Measurements from ENCODE around the gene CTTNBP2. TPM values are rescaled to one million over a fixed set of nuclear protein-coding genes. Genes with fewer than 3 reads are reported as not detected.

The CTTNBP2 gene
- polyA plus RNA-seq, 1 donor from 2014 or later, result 53.5 TPM

DNA sequence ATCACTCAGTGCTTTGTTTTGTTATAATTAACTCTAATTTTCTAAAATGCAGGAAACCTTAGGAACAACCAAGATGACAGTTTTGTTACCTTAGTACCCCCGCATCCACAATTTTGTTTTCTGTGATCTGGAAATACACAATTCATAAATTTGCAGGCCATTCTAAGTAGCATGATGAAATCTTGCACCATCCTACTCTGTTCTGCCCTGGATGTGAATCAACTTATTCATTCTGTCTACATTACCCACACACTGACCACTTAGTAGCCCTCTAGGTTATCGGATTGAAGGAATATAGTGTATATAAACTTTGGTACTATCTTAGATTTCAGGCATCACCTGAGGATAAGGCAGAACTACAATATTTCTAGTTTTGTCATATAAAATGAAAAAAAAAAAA lies 155.9 kb downstream of the CTTNBP2 start:
- no peaks in the 10 kb centered on the region for H3K79me2 ChIP-seq (replicated peaks; ENCODE audit: insufficient read depth, low read length)
- H3K4me2 ChIP-seq (ENCODE audit: low read length), result no peak overlapping the region
- no peak overlapping the region for H3K4me3 ChIP-seq (ENCODE audit: low read length)
- peak overlapping the region; percentile 66 for H3K27ac ChIP-seq (ENCODE audit: low read length)
- no peak overlapping the region for H2AFZ ChIP-seq (ENCODE audit: low read depth, low read length)
- no peaks in the 10 kb centered on the region for H3K9me3 ChIP-seq (ENCODE audit: low read length)
- H3K36me3 ChIP-seq (ENCODE audit: insufficient read depth, low read length), result peaks cover 16% of the 10 kb centered on the region
- H3K27me3 ChIP-seq (ENCODE audit: insufficient read depth, low read depth, low read length), result no peaks in the 10 kb centered on the region
- TF ChIP-seq MXI1 (conservative IDR thresholded peaks at IDR 0.05; ENCODE audit: poor library complexity, severe bottlenecking) (no peak), SMC3 (conservative IDR thresholded peaks at IDR 0.05; ENCODE audit: poor library complexity) (no peak), EP300 (conservative IDR thresholded peaks at IDR 0.05; ENCODE audit: poor library complexity, severe bottlenecking) (no peak), EZH2 (IDR thresholded peaks at IDR 0.05; ENCODE audit: borderline replicate concordance, insufficient read depth, low read length, poor library complexity, severe bottlenecking) (no peak), CTCF (IDR thresholded peaks at IDR 0.05; ENCODE audit: poor library complexity, severe bottlenecking) (no peak), POLR2AphosphoS5 (IDR thresholded peaks at IDR 0.05) (no peak), RAD21 (conservative IDR thresholded peaks at IDR 0.05) (no peak), TAF1 (IDR thresholded peaks at IDR 0.05; ENCODE audit: low read depth) (no peak)
- TF ChIP-seq, protein P1, sequence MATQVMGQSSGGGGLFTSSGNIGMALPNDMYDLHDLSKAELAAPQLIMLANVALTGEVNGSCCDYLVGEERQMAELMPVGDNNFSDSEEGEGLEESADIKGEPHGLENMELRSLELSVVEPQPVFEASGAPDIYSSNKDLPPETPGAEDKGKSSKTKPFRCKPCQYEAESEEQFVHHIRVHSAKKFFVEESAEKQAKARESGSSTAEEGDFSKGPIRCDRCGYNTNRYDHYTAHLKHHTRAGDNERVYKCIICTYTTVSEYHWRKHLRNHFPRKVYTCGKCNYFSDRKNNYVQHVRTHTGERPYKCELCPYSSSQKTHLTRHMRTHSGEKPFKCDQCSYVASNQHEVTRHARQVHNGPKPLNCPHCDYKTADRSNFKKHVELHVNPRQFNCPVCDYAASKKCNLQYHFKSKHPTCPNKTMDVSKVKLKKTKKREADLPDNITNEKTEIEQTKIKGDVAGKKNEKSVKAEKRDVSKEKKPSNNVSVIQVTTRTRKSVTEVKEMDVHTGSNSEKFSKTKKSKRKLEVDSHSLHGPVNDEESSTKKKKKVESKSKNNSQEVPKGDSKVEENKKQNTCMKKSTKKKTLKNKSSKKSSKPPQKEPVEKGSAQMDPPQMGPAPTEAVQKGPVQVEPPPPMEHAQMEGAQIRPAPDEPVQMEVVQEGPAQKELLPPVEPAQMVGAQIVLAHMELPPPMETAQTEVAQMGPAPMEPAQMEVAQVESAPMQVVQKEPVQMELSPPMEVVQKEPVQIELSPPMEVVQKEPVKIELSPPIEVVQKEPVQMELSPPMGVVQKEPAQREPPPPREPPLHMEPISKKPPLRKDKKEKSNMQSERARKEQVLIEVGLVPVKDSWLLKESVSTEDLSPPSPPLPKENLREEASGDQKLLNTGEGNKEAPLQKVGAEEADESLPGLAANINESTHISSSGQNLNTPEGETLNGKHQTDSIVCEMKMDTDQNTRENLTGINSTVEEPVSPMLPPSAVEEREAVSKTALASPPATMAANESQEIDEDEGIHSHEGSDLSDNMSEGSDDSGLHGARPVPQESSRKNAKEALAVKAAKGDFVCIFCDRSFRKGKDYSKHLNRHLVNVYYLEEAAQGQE (IDR thresholded peaks at IDR 0.05; ENCODE audit: borderline replicate concordance), result no peak
- no peak overlapping the region for H3K9ac ChIP-seq (ENCODE audit: low read length)
- H3K9me2 ChIP-seq (ENCODE audit: insufficient read depth, low read length), result no peaks in the 10 kb centered on the region
- no peaks in the 10 kb centered on the region for H4K20me1 ChIP-seq (ENCODE audit: insufficient read depth)
- no peaks in the 10 kb centered on the region for H3F3A ChIP-seq (ENCODE audit: insufficient read depth, low read length, poor library complexity, severe bottlenecking)

DNA sequence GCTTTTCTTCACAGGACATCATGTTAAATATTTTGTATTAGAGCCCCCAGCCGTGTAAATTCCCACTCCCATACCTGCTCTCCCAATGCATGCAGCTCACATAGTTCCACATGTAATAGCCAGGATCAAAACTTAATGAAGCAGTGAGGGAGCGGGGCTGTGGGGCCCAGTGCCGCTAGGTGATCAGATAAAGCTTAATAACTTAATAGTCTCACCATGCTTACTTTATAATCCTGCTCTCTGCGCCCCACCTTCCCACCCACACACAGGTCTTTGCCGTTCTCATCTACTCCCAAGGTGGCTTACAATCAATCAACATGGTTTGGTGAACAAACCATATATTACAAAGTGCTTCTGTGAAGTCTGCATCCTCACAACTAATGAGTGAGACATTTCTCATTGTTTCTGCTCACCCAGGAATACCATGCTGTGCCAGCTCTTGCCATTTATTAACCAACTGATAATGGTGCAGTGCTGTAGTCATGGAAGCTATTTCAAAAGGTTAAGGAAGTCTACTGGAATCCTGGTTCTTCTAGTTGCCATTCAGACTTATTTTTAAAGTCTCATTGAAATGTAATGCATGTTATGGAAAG lies 156.4 kb downstream of the CTTNBP2 start:
- H3K4me3 ChIP-seq (ENCODE audit: low read length), result no peak overlapping the region

More for the DNA sequence above, 156.4 kb downstream of the CTTNBP2 start:
- H3K9me3 ChIP-seq (ENCODE audit: low read length), result no peaks in the 10 kb centered on the region
- TF ChIP-seq TAF1 (IDR thresholded peaks at IDR 0.05; ENCODE audit: low read depth), result no peak
- no peak for TF ChIP-seq CTCF (IDR thresholded peaks at IDR 0.05; ENCODE audit: poor library complexity, severe bottlenecking)
- TF ChIP-seq RAD21 (conservative IDR thresholded peaks at IDR 0.05), result no peak
- TF ChIP-seq MXI1 (conservative IDR thresholded peaks at IDR 0.05; ENCODE audit: poor library complexity, severe bottlenecking), result no peak
- TF ChIP-seq SMC3 (conservative IDR thresholded peaks at IDR 0.05; ENCODE audit: poor library complexity), result no peak
- no peak for TF ChIP-seq EZH2 (IDR thresholded peaks at IDR 0.05; ENCODE audit: borderline replicate concordance, insufficient read depth, low read length, poor library complexity, severe bottlenecking)
- TF ChIP-seq, protein P1 (IDR thresholded peaks at IDR 0.05; ENCODE audit: borderline replicate concordance), result no peak
- no peak for TF ChIP-seq POLR2AphosphoS5 (IDR thresholded peaks at IDR 0.05)
- TF ChIP-seq EP300 (conservative IDR thresholded peaks at IDR 0.05; ENCODE audit: poor library complexity, severe bottlenecking), result no peak
- H3K79me2 ChIP-seq (replicated peaks; ENCODE audit: insufficient read depth, low read length), result no peaks in the 10 kb centered on the region
- H2AFZ ChIP-seq (ENCODE audit: low read depth, low read length), result no peak overlapping the region
- peaks cover 16% of the 10 kb centered on the region for H3K36me3 ChIP-seq (ENCODE audit: insufficient read depth, low read length)
- H4K20me1 ChIP-seq (ENCODE audit: insufficient read depth), result no peaks in the 10 kb centered on the region
- no peak overlapping the region for H3K4me2 ChIP-seq (ENCODE audit: low read length)
- no peaks in the 10 kb centered on the region for H3K27me3 ChIP-seq (ENCODE audit: insufficient read depth, low read depth, low read length)
- H3F3A ChIP-seq (ENCODE audit: insufficient read depth, low read length, poor library complexity, severe bottlenecking), result no peaks in the 10 kb centered on the region
- H3K27ac ChIP-seq (ENCODE audit: low read length), result peak overlapping the region; percentile 66
- H3K9me2 ChIP-seq (ENCODE audit: insufficient read depth, low read length), result no peaks in the 10 kb centered on the region
- H3K9ac ChIP-seq (ENCODE audit: low read length), result no peak overlapping the region
